Calu3 (cell line): ENCODE results near the gene AFAP1. TPM values are rescaled to one million over a fixed set of nuclear protein-coding genes. Genes with fewer than 3 reads are reported as not detected.

Experiments
- BruUV-seq: library from RNA; stranded (reverse); fragments of 400-500 nt; replicated peaks from 2 replicates; lab custom pipeline; 2021; lab: Mats Ljungman, UMichigan
- CTCF ChIA-PET: fragments of 300-600 bp; sonication (Branson Sonifier 250); formaldehyde crosslinking; loops from one replicate; lab custom pipeline; 2022; ENCODE audit warnings: antibody characterized with exemption; lab: Charles Lee
- DNase-seq: peaks from one replicate; pipeline ENCODE4 v3.0.0; 2022
- H3K27ac Mint-ChIP-seq: one replicate; pipeline ENCODE4 v1.8.0; 2022; ENCODE audit warnings: mixed read lengths; ENCODE audit not compliant: unreplicated experiment
- H3K27me3 Mint-ChIP-seq: one replicate; pipeline ENCODE4 v1.8.0; 2022; ENCODE audit warnings: mixed read lengths; ENCODE audit not compliant: unreplicated experiment
- H3K36me3 Mint-ChIP-seq: one replicate; pipeline ENCODE4 v1.8.0; 2022; ENCODE audit warnings: mild to moderate bottlenecking, moderate library complexity, mixed read lengths; ENCODE audit not compliant: insufficient read depth, unreplicated experiment
- H3K4me1 Mint-ChIP-seq: one replicate; pipeline ENCODE4 v1.8.0; 2022; ENCODE audit warnings: mild to moderate bottlenecking, low read depth, mixed read lengths; ENCODE audit not compliant: unreplicated experiment
- H3K4me3 Mint-ChIP-seq: one replicate; pipeline ENCODE4 v1.8.0; 2022; ENCODE audit warnings: mild to moderate bottlenecking, low read depth, moderate library complexity, mixed read lengths; ENCODE audit not compliant: unreplicated experiment
- H3K9me3 Mint-ChIP-seq: one replicate; pipeline ENCODE4 v1.8.0; 2022; ENCODE audit warnings: low read depth, mixed read lengths; ENCODE audit not compliant: unreplicated experiment
- intact Hi-C: fragments of 100-400 bp; cut with micrococcal nuclease; formaldehyde crosslinking; loops from one replicate; pipeline ENCODE4 v1.10.0; 2022; ENCODE audit not compliant: unreplicated experiment
- total RNA-seq: library from RNA; stranded (reverse); gene quantifications from 2 replicates; pipeline ENCODE4 v1.2.3, GENCODE V29; 2022
- TF ChIP-seq, protein P1 (sequence below): fragments of 200-600 bp; IDR thresholded peaks from one replicate; pipeline ENCODE4 v1.8.0; 2022; ENCODE audit warnings: antibody characterized with exemption; ENCODE audit not compliant: unreplicated experiment

AFAP1 gene
- total RNA-seq, 1 experiment from 2014 or later = 40.1 TPM

DNA sequence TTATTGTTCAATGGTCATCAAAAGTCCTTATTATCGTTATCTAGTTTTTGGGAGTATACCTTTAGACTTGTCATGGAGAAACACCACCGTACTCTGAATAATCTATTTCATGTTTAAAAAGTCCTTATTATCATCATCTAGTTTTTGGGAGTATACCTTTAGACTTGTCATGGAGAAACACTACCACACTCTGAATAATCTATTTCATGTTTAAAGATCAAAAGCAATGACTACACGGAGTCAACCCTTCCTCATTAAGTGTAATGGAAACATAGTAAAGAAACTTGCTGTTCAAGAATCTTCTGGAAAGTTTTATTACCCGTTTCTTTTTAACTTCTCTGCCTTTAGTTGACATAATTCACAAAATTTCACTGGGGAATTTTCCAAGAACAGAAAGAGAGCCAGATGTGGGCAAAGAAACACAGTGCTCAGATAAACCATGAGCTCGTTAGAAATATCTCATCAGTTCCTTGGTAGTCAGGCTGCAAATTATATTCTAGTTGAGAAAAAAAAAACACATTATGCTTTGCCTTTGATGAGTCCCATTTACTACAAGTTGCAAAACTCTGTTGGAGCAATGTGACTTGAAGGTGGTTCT is 158.8 kb downstream of the AFAP1 start:
- TF ChIP-seq, protein P1, sequence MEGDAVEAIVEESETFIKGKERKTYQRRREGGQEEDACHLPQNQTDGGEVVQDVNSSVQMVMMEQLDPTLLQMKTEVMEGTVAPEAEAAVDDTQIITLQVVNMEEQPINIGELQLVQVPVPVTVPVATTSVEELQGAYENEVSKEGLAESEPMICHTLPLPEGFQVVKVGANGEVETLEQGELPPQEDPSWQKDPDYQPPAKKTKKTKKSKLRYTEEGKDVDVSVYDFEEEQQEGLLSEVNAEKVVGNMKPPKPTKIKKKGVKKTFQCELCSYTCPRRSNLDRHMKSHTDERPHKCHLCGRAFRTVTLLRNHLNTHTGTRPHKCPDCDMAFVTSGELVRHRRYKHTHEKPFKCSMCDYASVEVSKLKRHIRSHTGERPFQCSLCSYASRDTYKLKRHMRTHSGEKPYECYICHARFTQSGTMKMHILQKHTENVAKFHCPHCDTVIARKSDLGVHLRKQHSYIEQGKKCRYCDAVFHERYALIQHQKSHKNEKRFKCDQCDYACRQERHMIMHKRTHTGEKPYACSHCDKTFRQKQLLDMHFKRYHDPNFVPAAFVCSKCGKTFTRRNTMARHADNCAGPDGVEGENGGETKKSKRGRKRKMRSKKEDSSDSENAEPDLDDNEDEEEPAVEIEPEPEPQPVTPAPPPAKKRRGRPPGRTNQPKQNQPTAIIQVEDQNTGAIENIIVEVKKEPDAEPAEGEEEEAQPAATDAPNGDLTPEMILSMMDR = no peak
- intact Hi-C loops = no loop called here
- Mint-ChIP-seq H3K4me1 (no peaks in the 10 kb centered on the region), H3K9me3 (no peaks in the 10 kb centered on the region), H3K27me3 (no peaks in the 10 kb centered on the region), H3K36me3 (peaks cover 5% of the 10 kb centered on the region), H3K27ac (no peak overlapping the region), H3K4me3 (no peak overlapping the region)
- no peak for DNase-seq
- BruUV-seq = no TSS peak
- CTCF ChIA-PET = no interaction called here

DNA sequence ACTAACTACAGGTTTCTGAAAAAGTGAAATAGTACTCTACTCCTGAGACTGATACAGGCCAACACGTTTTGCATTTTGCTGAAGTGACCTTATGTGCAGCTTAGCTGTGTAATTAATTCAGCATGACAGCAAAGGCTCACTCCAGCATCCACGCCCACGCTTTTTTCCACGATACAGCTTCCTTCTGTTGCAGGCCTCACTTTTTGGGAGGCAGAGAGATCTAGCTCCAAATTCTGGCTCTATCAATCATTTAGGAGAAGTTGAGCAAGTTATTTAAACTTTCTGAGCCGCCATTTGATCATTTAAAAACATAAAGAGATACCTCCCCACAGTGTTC is 160.3 kb downstream of the AFAP1 start:
- BruUV-seq = no TSS peak
- no peaks in the 10 kb centered on the region for H3K27me3 Mint-ChIP-seq
- no peak for DNase-seq
- no peaks in the 10 kb centered on the region for H3K9me3 Mint-ChIP-seq
- intact Hi-C loops = no loop called here
- TF ChIP-seq, protein P1 = no peak
- peaks cover 14% of the 10 kb centered on the region for H3K36me3 Mint-ChIP-seq
- H3K4me3 Mint-ChIP-seq = no peak overlapping the region
- H3K27ac Mint-ChIP-seq = no peak overlapping the region
- H3K4me1 Mint-ChIP-seq = no peaks in the 10 kb centered on the region
- CTCF ChIA-PET = no interaction called here

DNA sequence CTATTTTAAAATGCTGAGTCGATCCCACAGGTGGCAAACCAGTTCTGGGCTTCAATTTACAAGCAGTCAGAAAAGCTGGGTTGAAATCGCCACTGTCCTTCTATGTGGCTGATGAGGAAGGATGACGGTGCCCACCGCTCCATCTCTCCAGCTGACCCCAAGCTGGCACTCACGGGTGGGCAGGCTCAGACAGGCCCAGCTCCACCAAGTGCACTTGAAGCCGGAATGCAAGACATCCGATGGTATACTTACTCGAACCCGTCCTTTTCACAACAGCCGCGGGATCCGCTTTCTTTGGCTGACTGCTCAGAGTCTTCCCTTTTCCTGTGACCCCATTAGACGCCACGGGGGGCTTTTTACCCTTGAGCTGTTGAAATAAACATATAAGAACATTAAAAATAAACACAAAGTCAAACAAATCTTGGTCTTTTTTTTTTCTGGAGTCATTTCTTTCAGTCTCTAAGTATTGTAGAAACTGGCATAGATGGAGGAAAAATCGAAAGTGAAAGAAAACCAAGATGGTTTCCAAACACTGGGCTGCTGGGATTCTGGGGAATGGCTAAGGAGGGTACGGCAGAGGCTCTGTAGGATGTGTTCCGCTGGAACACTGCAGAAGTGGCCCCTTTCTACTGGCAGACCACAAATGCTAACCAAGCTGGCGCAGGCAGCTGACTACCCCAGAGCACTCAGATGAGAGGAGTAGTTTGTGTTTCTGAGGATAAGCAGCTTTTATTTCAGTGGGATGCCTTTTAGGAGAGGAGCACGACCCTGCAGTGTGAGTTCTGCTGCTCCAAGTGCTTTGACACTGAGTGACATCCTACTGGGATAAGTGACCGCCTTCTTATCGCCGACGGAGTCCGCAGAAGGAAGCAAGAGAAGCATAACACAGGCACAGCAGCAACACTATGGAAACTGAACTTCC is 160.9 kb downstream of the AFAP1 start:
- no peak overlapping the region for H3K4me3 Mint-ChIP-seq
- TF ChIP-seq, protein P1 = no peak
- no peak for DNase-seq
- BruUV-seq = no TSS peak
- H3K9me3 Mint-ChIP-seq = no peaks in the 10 kb centered on the region
- H3K27me3 Mint-ChIP-seq = no peaks in the 10 kb centered on the region
- H3K36me3 Mint-ChIP-seq = peaks cover 21% of the 10 kb centered on the region
- CTCF ChIA-PET = no interaction called here
- intact Hi-C loops = no loop called here
- no peak overlapping the region for H3K27ac Mint-ChIP-seq
- no peaks in the 10 kb centered on the region for H3K4me1 Mint-ChIP-seq

DNA sequence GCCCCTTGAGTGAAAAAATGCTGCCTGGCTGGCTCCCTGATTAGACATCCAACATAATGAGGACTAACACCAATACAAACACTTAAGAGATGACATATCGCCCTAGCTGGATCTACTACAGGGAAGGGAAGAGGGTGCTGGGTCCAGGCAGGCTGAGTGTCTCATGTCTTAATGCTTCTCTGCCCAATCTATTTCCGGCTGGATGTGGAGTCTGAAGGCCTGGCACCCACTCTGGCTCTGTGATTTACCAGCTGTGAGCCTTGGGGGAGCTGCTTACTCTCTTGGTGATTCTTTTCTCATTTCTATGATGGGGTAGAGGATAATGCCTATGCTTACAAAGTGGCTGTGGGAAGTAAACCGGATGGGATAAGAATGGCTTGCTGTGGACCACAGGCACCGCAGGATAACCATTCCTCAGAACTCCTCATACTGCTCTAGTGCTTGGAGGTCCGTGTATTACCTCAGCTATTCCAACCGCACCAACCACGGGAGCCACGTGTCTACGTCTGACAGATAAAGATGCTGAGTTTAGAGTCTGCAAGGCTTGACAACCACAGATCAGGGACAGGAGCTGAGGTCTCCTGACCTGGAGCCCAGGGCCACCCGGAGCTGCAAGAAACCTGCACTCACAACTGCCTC is 161.7 kb downstream of the AFAP1 start:
- Mint-ChIP-seq H3K9me3 (no peaks in the 10 kb centered on the region), H3K4me3 (no peak overlapping the region), H3K36me3 (peaks cover 29% of the 10 kb centered on the region), H3K27ac (no peak overlapping the region), H3K4me1 (no peaks in the 10 kb centered on the region), H3K27me3 (no peaks in the 10 kb centered on the region)
- TF ChIP-seq, protein P1 = no peak
- intact Hi-C loops = no loop called here
- no peak for DNase-seq
- BruUV-seq = no TSS peak
- CTCF ChIA-PET = no interaction called here
